Loucy (cell line): ENCODE data around the gene BCAT1.

Experiments used
- H2AFZ ChIP-seq: fragments of 200-600 bp; sonication (generic); 2 replicates; pipeline ENCODE4 v1.6.0; 2016; ENCODE audit warnings: antibody characterized with exemption, mild to moderate bottlenecking, low read length, moderate library complexity
- H3F3A ChIP-seq: fragments of 200-600 bp; 2 replicates; pipeline ENCODE4 v1.6.0; 2016; ENCODE audit warnings: antibody characterized with exemption, low read depth, mild to moderate bottlenecking
- H3K27me3 ChIP-seq: fragments of 200-600 bp; sonication (generic); 2 replicates; pipeline ENCODE4 v1.6.1; 2014; ENCODE audit warnings: low read length, mild to moderate bottlenecking; ENCODE audit not compliant: insufficient read depth, poor library complexity, severe bottlenecking
- H3K36me3 ChIP-seq: fragments of 200-600 bp; sonication (generic); 2 replicates; pipeline ENCODE4 v1.6.1; 2016; ENCODE audit warnings: low read length; ENCODE audit not compliant: insufficient read depth
- H3K4me1 ChIP-seq: fragments of 200-600 bp; sonication (generic); 2 replicates; pipeline ENCODE4 v1.5.1; 2014; ENCODE audit warnings: low read length, mild to moderate bottlenecking; ENCODE audit not compliant: insufficient read depth, poor library complexity, severe bottlenecking
- H3K4me2 ChIP-seq: fragments of 200-600 bp; sonication (generic); 2 replicates; pipeline ENCODE4 v1.6.0; 2014; ENCODE audit warnings: antibody characterized with exemption, low read length, low read depth, mild to moderate bottlenecking; ENCODE audit not compliant: poor library complexity, severe bottlenecking
- H3K4me3 ChIP-seq: fragments of 200-600 bp; sonication (generic); 2 replicates; pipeline ENCODE4 v1.5.1; 2014; ENCODE audit warnings: low read length, mild to moderate bottlenecking, mixed read lengths; ENCODE audit not compliant: poor library complexity, severe bottlenecking
- H3K79me2 ChIP-seq: fragments of 200-600 bp; sonication (generic); 2 replicates; pipeline ENCODE4 v1.6.1; 2014; ENCODE audit warnings: low read length; ENCODE audit not compliant: insufficient read depth
- H3K9ac ChIP-seq: fragments of 200-600 bp; sonication (generic); 2 replicates; pipeline ENCODE4 v1.6.0; 2014; ENCODE audit warnings: mild to moderate bottlenecking, low read depth, low read length, moderate library complexity; ENCODE audit not compliant: poor library complexity, severe bottlenecking
- H3K9me2 ChIP-seq: fragments of 200-600 bp; sonication (generic); replicated peaks from 2 replicates; pipeline ENCODE4 v1.6.1; 2016; ENCODE audit warnings: low read depth, low read length, mixed read lengths
- H3K9me3 ChIP-seq: fragments of 200-600 bp; sonication (generic); 2 replicates; pipeline ENCODE4 v1.6.1; 2014; ENCODE audit warnings: mild to moderate bottlenecking, antibody characterized with exemption, low read length, low read depth; ENCODE audit not compliant: insufficient read depth
- H4K20me1 ChIP-seq: fragments of 200-600 bp; sonication (generic); 2 replicates; pipeline ENCODE4 v1.6.0; 2014; ENCODE audit warnings: antibody characterized with exemption, low read length, mild to moderate bottlenecking; ENCODE audit not compliant: insufficient read depth, poor library complexity, severe bottlenecking
- EZH2phosphoT487 ChIP-seq: fragments of 200-600 bp; IDR thresholded peaks from 2 replicates; pipeline ENCODE4 v1.6.1; 2018; ENCODE audit warnings: antibody characterized with exemption, mild to moderate bottlenecking, moderate library complexity, borderline replicate concordance
- TF ChIP-seq, protein P1 (sequence below): fragments of 200-600 bp; sonication (generic); conservative IDR thresholded peaks from 2 replicates; pipeline ENCODE4 v1.5.1; 2014; ENCODE audit warnings: mild to moderate bottlenecking, antibody characterized with exemption, low read length

BCAT1 gene

GRCh38 chr12:24860546-24860945, 88.4 kb downstream of the BCAT1 start:
- H2AFZ ChIP-seq: no peak overlapping the region
- no peak overlapping the region for H3K4me3 ChIP-seq
- H3K9ac ChIP-seq: no peak overlapping the region
- no peak for TF ChIP-seq EZH2phosphoT487
- TF ChIP-seq, protein P1, sequence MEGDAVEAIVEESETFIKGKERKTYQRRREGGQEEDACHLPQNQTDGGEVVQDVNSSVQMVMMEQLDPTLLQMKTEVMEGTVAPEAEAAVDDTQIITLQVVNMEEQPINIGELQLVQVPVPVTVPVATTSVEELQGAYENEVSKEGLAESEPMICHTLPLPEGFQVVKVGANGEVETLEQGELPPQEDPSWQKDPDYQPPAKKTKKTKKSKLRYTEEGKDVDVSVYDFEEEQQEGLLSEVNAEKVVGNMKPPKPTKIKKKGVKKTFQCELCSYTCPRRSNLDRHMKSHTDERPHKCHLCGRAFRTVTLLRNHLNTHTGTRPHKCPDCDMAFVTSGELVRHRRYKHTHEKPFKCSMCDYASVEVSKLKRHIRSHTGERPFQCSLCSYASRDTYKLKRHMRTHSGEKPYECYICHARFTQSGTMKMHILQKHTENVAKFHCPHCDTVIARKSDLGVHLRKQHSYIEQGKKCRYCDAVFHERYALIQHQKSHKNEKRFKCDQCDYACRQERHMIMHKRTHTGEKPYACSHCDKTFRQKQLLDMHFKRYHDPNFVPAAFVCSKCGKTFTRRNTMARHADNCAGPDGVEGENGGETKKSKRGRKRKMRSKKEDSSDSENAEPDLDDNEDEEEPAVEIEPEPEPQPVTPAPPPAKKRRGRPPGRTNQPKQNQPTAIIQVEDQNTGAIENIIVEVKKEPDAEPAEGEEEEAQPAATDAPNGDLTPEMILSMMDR: no peak
- H3K9me2 ChIP-seq: no peaks in the 10 kb centered on the region
- H3K27me3 ChIP-seq: no peaks in the 10 kb centered on the region
- no peak overlapping the region for H3K4me2 ChIP-seq
- no peaks in the 10 kb centered on the region for H4K20me1 ChIP-seq
- H3K36me3 ChIP-seq: peaks cover 68% of the 10 kb centered on the region
- H3K4me1 ChIP-seq: peaks cover 31% of the 10 kb centered on the region
- no peaks in the 10 kb centered on the region for H3K79me2 ChIP-seq
- H3F3A ChIP-seq: no peaks in the 10 kb centered on the region
- H3K9me3 ChIP-seq: 0 out of 2 replicates have a peak, but pooled peaks cover 4% of the 10 kb centered on the region

GRCh38 chr12:24856541-24856940, 92.4 kb downstream of the BCAT1 start:
- Histone ChIP-seq H3K4me3 (no peak overlapping the region), H3K4me1 (peaks cover 8% of the 10 kb centered on the region), H3K79me2 (peaks cover 2% of the 10 kb centered on the region; the same call in 1 of the 2 replicates), H3K9ac (no peak overlapping the region), H3K9me3 (0 out of 2 replicates have a peak, but pooled peaks cover 4% of the 10 kb centered on the region), H3K9me2 (no peaks in the 10 kb centered on the region), H3F3A (no peaks in the 10 kb centered on the region), H3K27me3 (no peaks in the 10 kb centered on the region), H4K20me1 (no peaks in the 10 kb centered on the region), H3K4me2 (no peak overlapping the region), H3K36me3 (peaks cover 43% of the 10 kb centered on the region), H2AFZ (no peak overlapping the region)
- no peak for TF ChIP-seq EZH2phosphoT487
- TF ChIP-seq, protein P1: no peak

DNA sequence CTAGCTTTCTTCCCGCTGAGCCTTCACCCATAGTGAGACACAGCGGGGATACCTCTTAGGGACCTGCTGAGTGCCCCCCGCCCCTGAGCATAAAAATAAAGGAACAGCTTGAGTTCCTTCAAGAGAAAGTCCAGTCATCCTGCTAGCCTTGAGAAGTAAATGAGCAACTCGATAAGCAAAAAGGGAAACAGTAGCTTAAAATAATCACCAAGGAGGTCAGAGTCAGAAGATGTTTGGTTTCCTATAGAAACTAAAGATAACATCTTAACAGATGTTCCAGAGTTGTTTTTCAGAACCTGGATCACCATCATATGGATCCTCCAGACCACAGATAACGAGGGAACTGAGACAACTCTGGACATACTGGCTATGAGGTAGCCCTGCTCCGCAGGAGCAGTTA, 94.0 kb downstream of the BCAT1 start:
- H3K4me2 ChIP-seq: no peak overlapping the region
- TF ChIP-seq, protein P1: no peak
- no peak for TF ChIP-seq EZH2phosphoT487
- H3K79me2 ChIP-seq: peaks cover 13% of the 10 kb centered on the region; the same call in 1 of the 2 replicates
- H3K9ac ChIP-seq: no peak overlapping the region
- H3K4me3 ChIP-seq: no peak overlapping the region
- H4K20me1 ChIP-seq: no peaks in the 10 kb centered on the region
- no peaks in the 10 kb centered on the region for H3K27me3 ChIP-seq
- no peaks in the 10 kb centered on the region for H3K9me2 ChIP-seq
- peaks cover 28% of the 10 kb centered on the region for H3K36me3 ChIP-seq
- H3K4me1 ChIP-seq: peaks cover 21% of the 10 kb centered on the region
- H3F3A ChIP-seq: no peaks in the 10 kb centered on the region
- no peaks in the 10 kb centered on the region for H3K9me3 ChIP-seq
- no peak overlapping the region for H2AFZ ChIP-seq
